ENCODE measurements around the gene ATIC.

- TF ChIP-seq CHD4 (IDR thresholded peaks at IDR 0.05; ENCODE audit: borderline replicate concordance), result no peak
- no peak for TF ChIP-seq KDM1A (IDR thresholded peaks at IDR 0.05; ENCODE audit: low read depth)
- no peak for TF ChIP-seq CTCF (IDR thresholded peaks at IDR 0.05)
- no peak for TF ChIP-seq JUNB (IDR thresholded peaks at IDR 0.05)
- no peak for TF ChIP-seq CEBPB (IDR thresholded peaks at IDR 0.05)
- no peak for TF ChIP-seq EP300 (IDR thresholded peaks at IDR 0.05)
- TF ChIP-seq POLR2A (IDR thresholded peaks at IDR 0.05; ENCODE audit: low read length), result no peak
- TF ChIP-seq BHLHE40 (IDR thresholded peaks at IDR 0.05; ENCODE audit: low read depth, low read length), result no peak
- no peak for TF ChIP-seq MYC (IDR thresholded peaks at IDR 0.05; ENCODE audit: borderline replicate concordance, low read length)
- no peak for TF ChIP-seq SREBF2 (IDR thresholded peaks at IDR 0.05)
- no peak for TF ChIP-seq RAD21 (conservative IDR thresholded peaks at IDR 0.05 in 1 of 2, IDR thresholded peaks at IDR 0.05 in 1 of 2)
These were observed 27.2 kb downstream of the ATIC start for GRCh38 chr2:215338883-215339679.

All from A549 (cell line).